ENCODE data around the gene GRM2.

The GRM2 gene

GRCh38 chr3:51720292-51721061, 13.6 kb downstream of the GRM2 start:
- no peak for DNase-seq (ENCODE audit: low read depth)
- no peak overlapping the region for H3K4me3 ChIP-seq (ENCODE audit: low read depth, low read length)
- TF ChIP-seq CTCF (conservative IDR thresholded peaks at IDR 0.05; ENCODE audit: low read depth, low read length), result no peak

GRCh38 chr3:51721062-51721745, 14.3 kb downstream of the GRM2 start:
- no peak for DNase-seq (ENCODE audit: low read depth)
- TF ChIP-seq CTCF (conservative IDR thresholded peaks at IDR 0.05; ENCODE audit: low read depth, low read length), result no peak

DNA sequence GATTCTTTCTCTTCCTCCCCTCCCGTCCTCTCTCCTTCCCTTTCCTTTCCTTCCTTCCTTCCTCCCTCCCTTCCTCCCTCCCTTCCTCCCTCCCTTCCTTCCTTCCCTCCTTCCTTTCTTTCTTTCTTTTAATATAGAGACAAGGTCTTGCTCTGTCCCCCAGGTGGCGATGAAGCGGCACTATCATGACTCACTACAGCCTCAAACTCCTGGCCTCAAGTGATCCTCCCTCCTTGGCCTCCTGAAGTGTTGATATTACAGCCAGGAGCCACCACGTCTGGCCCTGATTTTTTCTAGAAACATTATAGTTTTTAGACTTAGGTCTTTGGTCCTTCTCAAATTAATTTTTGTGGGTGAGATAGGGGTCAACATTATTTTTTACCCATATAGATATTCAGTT, 15.5 kb downstream of the GRM2 start:
- no peak for DNase-seq (ENCODE audit: low read depth)

More at GRCh38 chr3:51721062-51721745, 14.3 kb downstream of the GRM2 start:
- H3K4me3 ChIP-seq (ENCODE audit: low read depth, low read length), result no peak overlapping the region

GRCh38 chr3:51727500-51727899, 20.6 kb downstream of the GRM2 start:
- no peak for DNase-seq (ENCODE audit: low read depth)
- H3K4me3 ChIP-seq (ENCODE audit: low read depth, low read length), result no peak overlapping the region
- no peak for TF ChIP-seq CTCF (conservative IDR thresholded peaks at IDR 0.05; ENCODE audit: low read depth, low read length)

More for the DNA sequence above, 15.5 kb downstream of the GRM2 start:
- no peak for TF ChIP-seq CTCF (conservative IDR thresholded peaks at IDR 0.05; ENCODE audit: low read depth, low read length)
- H3K4me3 ChIP-seq (ENCODE audit: low read depth, low read length), result no peak overlapping the region

- H3K4me3 ChIP-seq (ENCODE audit: low read depth, low read length), result no peak overlapping the region
- no peak for TF ChIP-seq CTCF (conservative IDR thresholded peaks at IDR 0.05; ENCODE audit: low read depth, low read length)
- DNase-seq (ENCODE audit: low read depth), result no peak
These were observed 22.3 kb downstream of the GRM2 start for GRCh38 chr3:51729042-51729633.

- DNase-seq (ENCODE audit: low read depth), result no peak
These were observed 27.1 kb downstream of the GRM2 start for GRCh38 chr3:51733859-51734571.

More at GRCh38 chr3:51733859-51734571, 27.1 kb downstream of the GRM2 start:
- H3K4me3 ChIP-seq (ENCODE audit: low read depth, low read length), result no peak overlapping the region
- no peak for TF ChIP-seq CTCF (conservative IDR thresholded peaks at IDR 0.05; ENCODE audit: low read depth, low read length)
